ENCODE measurements around the gene LCK.

DNA sequence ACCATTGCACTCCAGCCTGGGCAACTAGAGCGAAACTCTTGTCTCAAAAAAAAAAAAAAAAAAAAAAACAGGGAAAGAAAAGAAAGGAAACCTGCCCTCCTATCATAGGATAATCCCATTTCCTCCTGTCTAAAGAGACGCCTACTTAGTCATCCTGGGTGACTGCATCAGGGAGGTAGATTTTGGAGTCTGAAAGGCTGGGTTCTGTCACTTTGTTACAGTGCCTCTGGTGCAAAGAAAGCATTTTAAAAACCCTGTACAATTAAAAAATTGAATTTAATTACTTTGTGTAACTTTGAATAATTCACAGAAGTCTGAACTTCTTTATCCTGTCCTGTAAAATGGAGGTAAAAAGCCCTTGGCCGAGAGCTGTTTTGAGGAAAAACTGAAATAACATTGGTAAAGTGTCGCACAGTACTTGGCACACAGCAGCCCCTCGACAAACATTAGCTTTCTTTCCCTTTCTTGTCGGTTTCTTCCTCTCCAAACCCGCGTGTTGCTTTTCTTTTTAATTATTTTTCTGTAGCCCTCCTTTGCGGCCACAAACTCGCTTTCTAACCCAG lies 40.2 kb downstream of the LCK start:
- TF ChIP-seq CTCF (IDR thresholded peaks at IDR 0.05) (no peak), EP300 (IDR thresholded peaks at IDR 0.05) (no peak), POLR2AphosphoS5 (IDR thresholded peaks at IDR 0.05) (no peak)
